ENCODE data around the gene SCYL3. TPM values are rescaled to one million over a fixed set of nuclear protein-coding genes. Genes with fewer than 3 reads are reported as not detected.
"Not testable (repeated sequence)": the region's sequence is repeated elsewhere in the genome, so short reads cannot be mapped to it uniquely, and the experiment has no call there.

Gene SCYL3
- 10 to 100 TPM; 14.2 to 16.3 TPM for total RNA-seq

GRCh38 chr1:169893645-169894423, at the start of gene SCYL3:
SCYL3 (minus strand) TSS chr1:169893896; CDS start chr1:169888840, 5,056 bp downstream.
- peaks cover 8% of the 10 kb centered on the region for H3K36me3 Mint-ChIP-seq
- H3K4me3 Mint-ChIP-seq = peak within 1 kb of the TSS; percentile 92
- ATAC-seq = peak; percentile 92 to 96
- H3K27me3 Mint-ChIP-seq = no peaks in the 10 kb centered on the region
- peaks cover 45 to 58% of the 10 kb centered on the region in 2 donors for H3K4me1 Mint-ChIP-seq (ENCODE audit: low read depth in 2 of 2)
- H3K27ac Mint-ChIP-seq = peak within 1 kb of the TSS; percentile 99
- peak; percentile 94 for DNase-seq (ENCODE audit: low spot score)
- H3K9me3 Mint-ChIP-seq = peaks cover 3% of the 10 kb centered on the region

GRCh38 chr1:169941982-169942830, 48.5 kb upstream of the SCYL3 start:
- H3K4me3 Mint-ChIP-seq = no peak overlapping the region
- H3K27ac Mint-ChIP-seq = no peak overlapping the region
- no peaks in the 10 kb centered on the region for H3K36me3 Mint-ChIP-seq
- no peaks in the 10 kb centered on the region for H3K4me1 Mint-ChIP-seq (ENCODE audit: low read depth in 2 of 2)
- DNase-seq (ENCODE audit: low spot score) = no peak
- ATAC-seq = no peak
- no peaks in the 10 kb centered on the region for H3K27me3 Mint-ChIP-seq
- no peaks in the 10 kb centered on the region for H3K9me3 Mint-ChIP-seq

- Mint-ChIP-seq H3K36me3 (no peaks in the 10 kb centered on the region), H3K9me3 (no peaks in the 10 kb centered on the region), H3K27me3 (no peaks in the 10 kb centered on the region), H3K4me1 (ENCODE audit: low read depth in 2 of 2) (no peaks in the 10 kb centered on the region), H3K4me3 (no peak overlapping the region), H3K27ac (no peak overlapping the region)
- ATAC-seq = no peak
- DNase-seq (ENCODE audit: low spot score) = no peak
Observed at GRCh38 chr1:169933984-169934725, 40.5 kb upstream of the SCYL3 start.

- no peaks in the 10 kb centered on the region for H3K36me3 Mint-ChIP-seq
- no peaks in the 10 kb centered on the region for H3K9me3 Mint-ChIP-seq
- DNase-seq (ENCODE audit: low spot score) (no peak), ATAC-seq (no peak)
- no peaks in the 10 kb centered on the region for H3K27me3 Mint-ChIP-seq
- H3K27ac Mint-ChIP-seq = no peak overlapping the region
- H3K4me1 Mint-ChIP-seq (ENCODE audit: low read depth in 2 of 2) = peaks cover 0 to 5% of the 10 kb centered on the region in 2 donors
- H3K4me3 Mint-ChIP-seq = no peak overlapping the region
Observed at GRCh38 chr1:169931795-169932231, 38.1 kb upstream of the SCYL3 start.

- no peaks in the 10 kb centered on the region for H3K36me3 Mint-ChIP-seq
- H3K9me3 Mint-ChIP-seq = no peaks in the 10 kb centered on the region
- DNase-seq (ENCODE audit: low spot score) (no peak), ATAC-seq (no peak)
- H3K4me3 Mint-ChIP-seq = no peak overlapping the region
- H3K4me1 Mint-ChIP-seq (ENCODE audit: low read depth in 2 of 2) = peaks cover 4 to 9% of the 10 kb centered on the region in 2 donors
- no peak overlapping the region for H3K27ac Mint-ChIP-seq
- H3K27me3 Mint-ChIP-seq = no peaks in the 10 kb centered on the region
Observed at GRCh38 chr1:169929210-169929526, 35.5 kb upstream of the SCYL3 start.

- no peak overlapping the region for H3K27ac Mint-ChIP-seq
- DNase-seq (ENCODE audit: low spot score) (no peak), ATAC-seq (peak in 1 of 2 donors; percentile 62)
- H3K4me3 Mint-ChIP-seq = no peak overlapping the region
- H3K9me3 Mint-ChIP-seq = no peaks in the 10 kb centered on the region
- H3K36me3 Mint-ChIP-seq = no peaks in the 10 kb centered on the region
- no peaks in the 10 kb centered on the region for H3K27me3 Mint-ChIP-seq
- H3K4me1 Mint-ChIP-seq (ENCODE audit: low read depth in 2 of 2) = peaks cover 4 to 9% of the 10 kb centered on the region in 2 donors
Observed at GRCh38 chr1:169928438-169929209, 34.9 kb upstream of the SCYL3 start.

GRCh38 chr1:169925505-169926482, 32.1 kb upstream of the SCYL3 start:
- peaks cover 6% of the 10 kb centered on the region for H3K36me3 Mint-ChIP-seq
- H3K4me3 Mint-ChIP-seq = no peak overlapping the region
- DNase-seq (ENCODE audit: low spot score) (no peak), ATAC-seq (peak in 1 of 2 donors; percentile 51)
- no peak overlapping the region for H3K27ac Mint-ChIP-seq
- H3K4me1 Mint-ChIP-seq (ENCODE audit: low read depth in 2 of 2) = peaks cover 4 to 9% of the 10 kb centered on the region in 2 donors
- H3K27me3 Mint-ChIP-seq = no peaks in the 10 kb centered on the region
- no peaks in the 10 kb centered on the region for H3K9me3 Mint-ChIP-seq

GRCh38 chr1:169924829-169925228, 31.1 kb upstream of the SCYL3 start:
- no peak for DNase-seq (ENCODE audit: low spot score)
- Mint-ChIP-seq H3K36me3 (peaks cover 6% of the 10 kb centered on the region), H3K9me3 (no peaks in the 10 kb centered on the region), H3K27ac (no peak overlapping the region), H3K27me3 (no peaks in the 10 kb centered on the region), H3K4me1 (ENCODE audit: low read depth in 2 of 2) (peaks cover 4 to 9% of the 10 kb centered on the region in 2 donors), H3K4me3 (no peak overlapping the region)
- no peak for ATAC-seq

GRCh38 chr1:169924063-169924462, 30.4 kb upstream of the SCYL3 start:
- no peak overlapping the region for H3K4me3 Mint-ChIP-seq
- DNase-seq (ENCODE audit: low spot score) = no peak
- H3K27me3 Mint-ChIP-seq = no peaks in the 10 kb centered on the region
- H3K9me3 Mint-ChIP-seq = no peaks in the 10 kb centered on the region
- H3K27ac Mint-ChIP-seq = no peak overlapping the region
- peaks cover 4 to 9% of the 10 kb centered on the region in 2 donors for H3K4me1 Mint-ChIP-seq (ENCODE audit: low read depth in 2 of 2)
- ATAC-seq = no peak
- H3K36me3 Mint-ChIP-seq = peaks cover 6% of the 10 kb centered on the region

- no peak for DNase-seq (ENCODE audit: low spot score)
- H3K4me3 Mint-ChIP-seq = no peak overlapping the region
- peaks cover 13 to 17% of the 10 kb centered on the region in 2 donors for H3K4me1 Mint-ChIP-seq (ENCODE audit: low read depth in 2 of 2)
- ATAC-seq = no peak
- no peaks in the 10 kb centered on the region for H3K27me3 Mint-ChIP-seq
- H3K27ac Mint-ChIP-seq = no peak overlapping the region
- H3K36me3 Mint-ChIP-seq = peaks cover 6% of the 10 kb centered on the region
- H3K9me3 Mint-ChIP-seq = no peaks in the 10 kb centered on the region
Observed at GRCh38 chr1:169921080-169921479, 27.4 kb upstream of the SCYL3 start.

- H3K36me3 Mint-ChIP-seq = peaks cover 6% of the 10 kb centered on the region
- no peaks in the 10 kb centered on the region for H3K27me3 Mint-ChIP-seq
- no peaks in the 10 kb centered on the region for H3K9me3 Mint-ChIP-seq
- ATAC-seq (no peak), DNase-seq (ENCODE audit: low spot score) (no peak)
- H3K27ac Mint-ChIP-seq = peak overlapping the region; percentile 33 to 78
- H3K4me3 Mint-ChIP-seq = peak overlapping the region; percentile 29
- peaks cover 14 to 21% of the 10 kb centered on the region in 2 donors for H3K4me1 Mint-ChIP-seq (ENCODE audit: low read depth in 2 of 2)
Observed at GRCh38 chr1:169918927-169919326, 25.2 kb upstream of the SCYL3 start.

- peak overlapping the region; percentile 29 for H3K4me3 Mint-ChIP-seq
- not testable (repeated sequence) for ATAC-seq; H3K27me3 Mint-ChIP-seq; H3K36me3 Mint-ChIP-seq; DNase-seq (ENCODE audit: low spot score); H3K9me3 Mint-ChIP-seq
- peaks cover 14 to 21% of the 10 kb centered on the region in 2 donors for H3K4me1 Mint-ChIP-seq (ENCODE audit: low read depth in 2 of 2)
- H3K27ac Mint-ChIP-seq = peak overlapping the region; percentile 33 to 78
Observed at GRCh38 chr1:169918220-169918619, 24.5 kb upstream of the SCYL3 start.

Data from natural killer cell treated with Interleukin-12 subunit alpha and Interleukin-12 subunit beta and Interleukin-15 and Interleukin-18, amount 100 ng/mL, for 72 hours (primary cell).